Measurements from ENCODE around the gene ABCB8.

DNA sequence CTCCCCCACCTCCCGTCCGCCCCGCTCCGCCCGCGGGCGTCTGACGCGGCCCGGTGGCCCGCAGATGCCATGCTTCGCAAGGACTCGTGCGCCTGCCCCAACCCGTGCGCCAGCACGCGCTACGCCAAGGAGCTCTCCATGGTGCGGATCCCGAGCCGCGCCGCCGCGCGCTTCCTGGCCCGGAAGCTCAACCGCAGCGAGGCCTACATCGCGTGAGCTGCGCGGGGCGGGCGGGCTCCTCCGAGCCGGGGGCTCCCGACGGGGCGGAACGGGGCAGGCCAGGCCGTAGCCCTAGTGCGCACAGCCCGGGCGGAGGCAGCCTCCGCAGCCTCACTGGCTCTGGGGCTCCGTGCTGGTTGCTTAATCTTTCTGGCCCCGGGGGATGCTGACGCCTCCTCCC is 22.9 kb downstream of the ABCB8 start:
- TF ChIP-seq, protein P1, sequence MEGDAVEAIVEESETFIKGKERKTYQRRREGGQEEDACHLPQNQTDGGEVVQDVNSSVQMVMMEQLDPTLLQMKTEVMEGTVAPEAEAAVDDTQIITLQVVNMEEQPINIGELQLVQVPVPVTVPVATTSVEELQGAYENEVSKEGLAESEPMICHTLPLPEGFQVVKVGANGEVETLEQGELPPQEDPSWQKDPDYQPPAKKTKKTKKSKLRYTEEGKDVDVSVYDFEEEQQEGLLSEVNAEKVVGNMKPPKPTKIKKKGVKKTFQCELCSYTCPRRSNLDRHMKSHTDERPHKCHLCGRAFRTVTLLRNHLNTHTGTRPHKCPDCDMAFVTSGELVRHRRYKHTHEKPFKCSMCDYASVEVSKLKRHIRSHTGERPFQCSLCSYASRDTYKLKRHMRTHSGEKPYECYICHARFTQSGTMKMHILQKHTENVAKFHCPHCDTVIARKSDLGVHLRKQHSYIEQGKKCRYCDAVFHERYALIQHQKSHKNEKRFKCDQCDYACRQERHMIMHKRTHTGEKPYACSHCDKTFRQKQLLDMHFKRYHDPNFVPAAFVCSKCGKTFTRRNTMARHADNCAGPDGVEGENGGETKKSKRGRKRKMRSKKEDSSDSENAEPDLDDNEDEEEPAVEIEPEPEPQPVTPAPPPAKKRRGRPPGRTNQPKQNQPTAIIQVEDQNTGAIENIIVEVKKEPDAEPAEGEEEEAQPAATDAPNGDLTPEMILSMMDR (IDR thresholded peaks at IDR 0.05): no peak
- TF ChIP-seq EZH2 (IDR thresholded peaks at IDR 0.05; ENCODE audit: borderline replicate concordance, insufficient read depth, low read depth, low read length, poor library complexity, severe bottlenecking): no peak
